Stimulated activated CD8-positive, alpha-beta memory T cell treated with anti-CD3 and anti-CD28 coated beads, Interleukin-4, amount 100 ng/mL, for 24 hours (primary cell): ENCODE results near the gene ZNF578.
"Not testable (repeated sequence)": the region's sequence is repeated elsewhere in the genome, so short reads cannot be mapped to it uniquely, and the experiment has no call there.

ENCODE experiments used
- DNase-seq: peaks from one replicate; pipeline ENCODE4 v3.0.0-alpha.2; 2020; ENCODE audit warnings: low read depth

ZNF578 gene

DNA sequence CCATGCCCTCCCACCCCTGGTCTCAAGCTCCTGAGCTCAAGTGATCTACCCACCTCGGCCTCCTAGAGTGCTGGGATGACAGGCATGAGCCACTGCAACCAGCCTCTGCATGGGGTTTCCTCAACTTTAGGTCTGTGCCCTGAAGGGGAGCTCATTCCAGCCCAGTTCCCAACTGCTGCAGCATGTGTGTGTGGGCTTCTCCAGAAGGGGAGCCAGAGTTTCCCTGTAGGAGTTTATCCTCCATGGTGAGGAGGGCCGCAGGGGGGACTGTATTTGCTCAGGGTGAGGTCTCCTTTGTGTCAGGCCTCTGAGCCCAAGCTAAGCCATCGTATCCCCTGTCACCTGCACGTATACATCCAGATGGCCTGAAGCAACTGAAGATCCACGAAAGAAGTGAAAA lies 62.8 kb downstream of the ZNF578 start:
- DNase-seq, result no peak

DNA sequence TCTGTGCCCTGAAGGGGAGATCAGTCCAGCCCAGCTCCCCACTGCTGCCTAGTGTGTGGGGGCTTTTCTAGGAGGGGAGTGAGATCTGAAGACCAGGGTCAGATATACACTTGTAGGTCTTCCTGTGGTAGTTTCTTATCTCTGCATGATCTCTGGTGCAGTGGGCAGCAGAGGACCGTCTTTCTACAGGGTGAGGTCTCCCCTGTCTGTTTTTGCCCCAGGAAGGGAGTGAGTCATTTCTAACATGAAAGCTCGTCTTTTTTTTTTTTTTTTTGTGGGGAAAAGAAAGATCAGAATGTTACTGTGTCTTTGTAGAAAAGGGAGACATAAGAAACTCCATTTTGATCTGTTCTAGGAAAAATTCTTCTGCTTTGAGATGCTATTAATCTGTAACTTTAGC lies 65.3 kb downstream of the ZNF578 start:
- no peak for DNase-seq

DNA sequence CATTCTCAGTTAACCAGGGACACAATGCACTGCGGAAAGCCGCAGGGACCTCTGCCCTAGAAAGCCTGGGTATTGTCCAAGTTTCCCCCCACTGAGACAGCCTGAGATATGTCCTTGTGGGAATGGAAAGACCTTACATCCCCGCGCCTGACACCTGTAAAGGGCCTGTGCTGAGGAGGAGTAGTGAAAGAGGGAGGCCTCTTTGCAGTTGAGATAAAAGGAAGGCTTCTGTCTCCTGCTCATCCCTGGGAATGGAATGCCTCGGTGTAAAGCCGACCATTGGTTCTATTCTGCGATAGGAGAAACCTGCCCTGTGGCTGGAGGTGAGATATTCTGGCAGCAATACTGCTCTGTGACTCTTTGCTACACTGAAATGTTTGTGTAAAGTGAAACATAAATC lies 65.8 kb downstream of the ZNF578 start:
- DNase-seq, result not testable (repeated sequence)

DNA sequence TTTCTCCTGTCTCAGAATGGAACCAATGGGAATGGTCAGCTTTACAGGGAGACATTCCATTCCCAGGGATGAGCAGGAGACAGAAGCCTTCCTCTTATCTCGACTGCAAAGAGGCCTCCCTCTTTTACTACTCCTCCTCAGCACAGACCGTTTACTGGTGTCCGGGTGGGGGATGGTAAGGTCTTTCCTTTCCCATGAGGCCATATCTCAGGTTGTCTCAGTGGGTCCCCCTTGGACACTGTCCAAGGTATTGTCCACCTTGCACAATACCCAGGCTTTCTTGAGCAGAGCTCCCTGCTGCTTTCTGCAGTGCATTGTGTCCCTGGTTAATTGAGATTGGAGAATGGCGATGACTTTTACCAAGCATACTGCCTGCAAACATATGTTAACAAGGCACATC lies 66.7 kb downstream of the ZNF578 start:
- DNase-seq, result no peak

DNA sequence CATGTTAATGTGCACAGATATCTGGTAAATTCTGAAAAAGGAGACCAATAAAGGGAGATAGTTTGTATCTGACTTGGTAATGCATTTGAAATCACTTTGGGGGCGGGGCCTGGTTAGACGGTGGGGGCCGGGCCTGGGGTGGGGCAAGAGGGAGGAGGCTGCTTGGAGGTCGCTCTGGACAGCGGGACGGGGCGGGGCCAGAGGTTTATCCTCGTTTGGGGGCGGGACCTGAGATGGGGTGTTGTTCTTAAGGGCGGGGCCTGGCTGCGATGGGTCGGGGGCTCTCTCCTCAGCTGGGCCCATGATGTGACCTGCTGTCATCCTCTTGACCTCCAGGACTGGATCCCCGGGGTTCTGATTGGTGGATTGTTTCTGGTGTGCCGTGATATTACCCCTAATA lies 69.2 kb downstream of the ZNF578 start:
- no peak for DNase-seq

DNA sequence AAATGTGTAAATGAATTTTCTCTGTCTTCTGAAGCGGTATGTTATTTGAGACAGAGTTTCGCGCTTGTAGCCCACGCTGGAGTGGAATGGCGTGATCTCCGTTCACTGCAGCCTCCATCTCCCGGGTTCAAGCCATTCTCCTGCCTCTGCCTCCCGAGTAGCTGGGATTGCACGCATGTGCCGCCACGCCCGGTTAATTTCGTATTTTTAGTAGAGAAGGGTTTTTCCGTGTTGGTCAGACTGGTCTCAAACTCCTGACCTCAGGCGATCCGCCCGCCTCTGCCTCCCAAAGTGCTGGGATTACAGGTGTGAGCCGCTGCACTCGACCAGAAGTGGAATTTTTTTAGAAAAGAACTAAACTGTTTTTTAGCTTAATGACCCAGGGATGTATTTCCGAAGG lies 70.7 kb downstream of the ZNF578 start:
- DNase-seq, result no peak

DNA sequence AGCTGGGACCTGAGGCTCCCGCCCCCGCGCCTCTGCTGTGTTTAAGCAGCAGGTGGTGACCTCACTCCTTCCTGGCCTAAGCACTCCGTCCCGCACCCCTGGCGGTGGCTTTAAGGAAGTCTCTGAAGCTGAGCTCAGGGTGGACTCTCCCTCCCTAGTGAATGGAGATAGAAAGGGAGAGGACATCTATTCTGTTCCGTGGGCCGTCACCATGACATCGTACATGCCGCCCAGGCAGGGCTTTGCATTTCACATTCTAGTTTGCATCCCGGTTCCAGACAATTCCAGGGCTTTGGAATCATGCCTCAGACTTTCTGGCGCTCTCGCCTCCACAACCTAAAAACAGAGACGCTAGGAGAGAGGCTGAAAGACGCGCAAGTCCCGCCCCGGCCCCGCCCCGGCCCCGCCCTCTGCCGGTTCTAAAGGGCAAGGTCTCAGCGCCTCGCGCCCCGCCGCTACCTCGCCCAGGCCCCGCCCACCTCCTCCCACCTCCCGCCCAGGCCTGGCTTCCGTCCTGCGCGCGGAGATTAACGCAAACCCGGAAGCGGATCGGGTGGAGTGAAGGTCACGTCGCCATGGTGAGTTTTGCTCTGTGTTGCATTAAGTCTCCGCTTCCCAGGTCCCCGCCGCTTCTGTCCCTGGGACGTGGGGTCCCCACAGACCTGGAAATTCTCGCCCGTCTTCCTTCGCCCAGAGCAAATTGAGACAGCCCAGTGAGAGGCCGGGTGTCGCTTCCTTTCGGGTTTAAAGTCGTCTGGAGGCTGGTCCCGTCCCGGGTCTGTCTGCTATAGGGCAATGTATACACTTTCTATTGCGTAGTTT lies 74.0 kb downstream of the ZNF578 start, which contains the start of gene ZNF808:
Gene ZNF808 (plus strand): TSS at position 535 of the 822 bp plus-strand sequence. CDS start 15,617 bp downstream, outside the sequence.
- DNase-seq, result peak; percentile 99

DNA sequence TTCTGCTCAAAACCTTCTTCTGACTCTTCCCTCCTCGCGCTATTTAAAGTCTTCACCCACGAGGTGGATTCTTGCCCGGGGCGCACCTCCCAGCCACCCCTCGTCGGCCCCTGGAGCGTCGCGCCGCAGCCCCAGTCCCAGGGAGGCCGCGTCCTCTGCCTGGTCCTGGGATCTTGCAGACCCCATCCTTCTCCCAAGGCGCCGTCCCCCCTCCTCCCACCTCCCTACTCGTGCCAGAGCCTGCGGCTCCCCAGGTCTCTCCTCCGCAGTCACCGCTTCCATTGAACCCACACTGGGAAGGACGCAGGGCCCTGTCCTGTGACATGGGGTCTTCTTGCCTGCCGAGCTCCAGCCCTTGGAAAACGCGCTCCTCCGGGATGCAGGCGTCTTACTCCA lies 74.6 kb downstream of the ZNF578 start:
- DNase-seq, result no peak

DNA sequence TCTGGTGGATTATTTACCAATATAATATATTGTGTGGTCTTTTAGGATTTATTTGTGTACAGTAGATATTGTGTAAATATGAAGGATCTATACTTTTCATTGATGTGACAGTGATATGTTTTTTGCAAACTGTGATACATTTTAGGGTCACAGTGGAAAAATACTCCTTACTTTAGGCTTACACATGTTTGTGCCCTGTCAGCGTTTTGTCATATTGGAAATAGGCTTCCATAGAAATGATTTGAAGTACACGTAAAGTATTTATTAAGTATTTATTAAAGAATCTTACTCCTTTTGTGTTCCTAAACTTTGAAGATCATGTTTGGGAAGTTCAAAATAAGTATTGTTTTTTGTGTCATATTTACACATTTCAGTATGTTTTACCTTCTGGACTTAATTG lies 79.1 kb downstream of the ZNF578 start:
- no peak for DNase-seq

DNA sequence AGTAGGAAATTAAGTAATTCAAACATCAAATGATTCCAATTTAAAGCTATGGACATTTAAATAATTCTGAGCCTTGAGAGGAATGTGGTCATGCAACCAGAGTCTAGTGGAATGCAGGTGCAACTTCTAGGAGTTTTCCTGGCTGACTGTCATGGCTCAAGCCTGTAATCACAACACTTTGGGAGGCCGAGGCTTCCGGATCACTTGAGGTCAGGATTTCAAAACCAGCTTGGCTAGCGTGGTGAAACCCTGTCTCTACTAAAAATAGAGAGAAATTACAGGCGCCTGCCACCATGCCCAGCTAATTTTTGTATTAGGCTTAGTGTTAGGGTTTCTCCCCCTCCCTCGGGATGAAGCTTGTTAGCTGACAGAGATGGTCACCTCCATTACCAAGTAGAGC lies 80.5 kb downstream of the ZNF578 start:
- DNase-seq, result no peak

DNA sequence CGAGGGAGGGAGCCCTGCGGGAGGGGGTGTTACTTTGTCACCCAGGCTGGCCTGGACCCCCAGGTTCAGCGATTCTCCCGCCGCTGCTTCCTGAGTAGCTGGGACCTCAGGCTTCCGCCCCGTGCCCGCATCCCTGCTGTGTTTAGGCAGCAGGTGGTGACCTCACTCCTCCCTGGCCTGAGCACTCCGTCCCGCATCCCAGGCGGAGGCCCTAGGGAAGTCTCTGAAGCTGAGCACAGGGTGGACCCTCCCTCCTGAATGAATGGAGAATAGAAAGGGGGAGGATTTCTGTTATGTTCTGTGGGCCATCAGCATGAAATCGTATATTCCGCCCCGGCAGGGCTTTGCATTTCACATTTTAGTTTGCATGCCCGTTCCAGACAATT lies 82.0 kb downstream of the ZNF578 start:
- DNase-seq, result not testable (repeated sequence)

DNA sequence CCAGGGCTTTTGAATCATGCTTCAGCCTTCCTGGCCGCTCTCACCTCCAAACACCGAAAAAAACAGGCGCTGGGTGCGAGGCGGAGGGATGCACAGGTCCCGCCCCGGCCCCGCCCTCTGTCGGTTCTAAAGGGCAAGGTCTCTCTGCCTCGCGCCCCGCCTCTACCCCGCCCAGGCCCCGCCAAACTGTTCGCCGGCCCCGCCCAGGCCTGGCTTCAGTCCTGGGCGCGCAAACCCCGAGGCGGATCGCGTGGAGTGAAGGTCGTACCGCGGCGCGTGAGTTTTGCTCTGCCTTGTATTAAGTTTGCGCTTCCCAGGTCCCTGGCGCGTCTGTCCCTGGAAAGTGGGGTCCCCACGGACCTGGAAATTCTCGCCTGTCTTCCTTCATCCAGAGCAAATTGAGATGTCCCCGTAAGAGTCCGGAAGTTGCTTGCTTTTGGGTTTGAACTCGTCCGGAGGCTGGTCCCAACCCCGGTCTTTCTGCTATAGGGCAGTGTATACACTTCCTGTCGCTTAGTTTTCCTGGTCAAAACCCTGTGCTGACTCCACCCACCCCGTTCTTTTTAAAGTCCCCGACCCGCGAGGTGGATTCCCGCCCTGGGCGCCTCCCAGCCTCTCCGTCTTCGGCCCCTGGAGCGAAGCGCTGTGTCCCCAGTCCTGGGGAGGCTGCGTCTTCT lies 82.6 kb downstream of the ZNF578 start:
- DNase-seq, result peak; percentile 93

DNA sequence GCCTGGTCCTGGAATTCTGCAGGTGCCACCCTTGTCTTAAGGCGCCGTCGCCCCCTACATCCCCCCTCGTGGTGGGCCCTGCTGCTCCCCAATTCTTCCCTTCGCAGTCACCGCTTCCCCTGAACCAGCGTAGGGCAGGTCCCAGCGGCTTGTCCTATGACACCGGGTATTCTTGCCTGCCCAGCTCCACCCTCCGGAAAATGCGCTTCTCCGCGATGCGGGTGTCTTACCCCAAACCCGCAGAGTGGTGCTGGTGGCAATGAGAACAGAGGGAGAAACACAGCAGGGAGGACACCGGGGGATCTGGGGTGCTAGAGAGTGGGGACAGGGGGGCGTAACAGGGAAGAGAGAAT lies 83.1 kb downstream of the ZNF578 start:
- no peak for DNase-seq

DNA sequence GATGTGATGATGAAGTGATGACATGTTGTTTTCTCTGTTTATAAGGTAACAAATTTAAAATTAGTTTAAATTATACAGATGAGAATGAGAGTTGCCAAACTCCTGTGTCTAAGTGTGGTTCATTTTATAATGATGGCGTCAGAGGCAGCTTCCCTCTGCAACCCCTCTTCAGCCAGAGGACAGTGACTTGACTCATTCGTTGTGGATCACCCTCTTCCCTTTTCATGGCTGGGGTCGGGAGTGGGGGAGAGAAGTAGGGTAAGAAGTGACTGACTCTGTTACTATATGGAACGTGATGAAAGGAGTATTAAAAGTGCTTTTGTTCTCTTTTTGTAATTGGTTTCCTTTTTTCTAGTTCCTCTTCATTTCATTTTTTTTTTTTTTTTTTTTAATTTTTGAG lies 85.5 kb downstream of the ZNF578 start:
- DNase-seq, result not testable (repeated sequence)

DNA sequence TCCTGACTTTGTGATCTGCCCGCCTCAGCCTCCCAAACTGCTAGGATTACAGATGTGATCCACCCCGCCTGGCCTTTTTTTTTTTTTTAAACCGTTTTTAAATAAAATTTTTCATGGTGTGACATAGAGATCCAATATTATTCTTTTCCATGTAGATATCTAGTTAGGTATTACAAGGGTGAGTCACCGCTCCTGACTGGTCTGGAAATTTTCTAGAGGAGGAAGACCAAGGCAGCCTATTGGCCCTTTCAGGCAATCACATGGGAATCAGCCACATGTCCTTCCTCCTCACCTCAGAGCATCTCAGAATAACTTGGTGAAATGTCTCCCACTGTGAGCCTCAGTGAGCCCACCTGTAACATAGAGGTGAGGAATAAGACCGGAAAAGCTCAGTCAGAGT lies 87.8 kb downstream of the ZNF578 start:
- DNase-seq, result not testable (repeated sequence)

DNA sequence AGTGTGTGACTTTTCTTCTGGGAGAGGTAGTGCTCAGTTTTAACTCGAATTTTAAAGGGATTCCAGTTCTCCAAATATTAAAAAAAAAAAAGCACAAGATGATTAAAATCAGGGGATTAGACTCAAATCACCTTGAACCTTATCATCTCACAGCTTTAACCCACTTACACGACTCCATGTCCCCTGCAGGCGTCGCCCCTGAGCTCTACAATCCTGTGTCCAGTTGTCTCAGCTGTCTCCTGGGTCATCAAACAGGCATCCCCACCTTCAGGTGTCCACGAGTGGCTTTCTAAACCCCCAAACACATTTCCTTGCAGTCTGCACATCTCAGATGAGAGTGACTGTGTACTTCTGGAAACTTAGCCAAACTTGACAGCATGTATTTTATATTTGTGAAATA lies 88.3 kb downstream of the ZNF578 start:
- no peak for DNase-seq

DNA sequence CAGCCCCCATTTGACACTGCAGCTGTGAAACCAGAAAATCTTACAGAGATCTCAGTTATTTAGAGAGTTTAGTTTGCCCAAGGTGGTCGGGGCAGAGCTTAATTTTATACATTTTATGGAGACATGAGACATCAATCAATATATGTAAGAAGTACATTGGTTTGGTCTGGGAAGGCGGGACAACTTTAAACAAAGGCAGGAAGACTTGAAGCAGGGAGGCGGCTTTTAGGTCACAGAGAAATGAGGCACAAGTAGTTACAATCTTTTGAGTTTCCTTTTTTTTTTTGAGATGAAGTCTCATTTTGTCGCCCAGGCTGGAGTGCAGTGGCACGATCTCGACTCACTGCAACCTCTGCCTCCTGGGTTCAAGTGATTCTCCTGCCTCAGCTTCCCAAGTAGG lies 89.2 kb downstream of the ZNF578 start:
- not testable (repeated sequence) for DNase-seq

DNA sequence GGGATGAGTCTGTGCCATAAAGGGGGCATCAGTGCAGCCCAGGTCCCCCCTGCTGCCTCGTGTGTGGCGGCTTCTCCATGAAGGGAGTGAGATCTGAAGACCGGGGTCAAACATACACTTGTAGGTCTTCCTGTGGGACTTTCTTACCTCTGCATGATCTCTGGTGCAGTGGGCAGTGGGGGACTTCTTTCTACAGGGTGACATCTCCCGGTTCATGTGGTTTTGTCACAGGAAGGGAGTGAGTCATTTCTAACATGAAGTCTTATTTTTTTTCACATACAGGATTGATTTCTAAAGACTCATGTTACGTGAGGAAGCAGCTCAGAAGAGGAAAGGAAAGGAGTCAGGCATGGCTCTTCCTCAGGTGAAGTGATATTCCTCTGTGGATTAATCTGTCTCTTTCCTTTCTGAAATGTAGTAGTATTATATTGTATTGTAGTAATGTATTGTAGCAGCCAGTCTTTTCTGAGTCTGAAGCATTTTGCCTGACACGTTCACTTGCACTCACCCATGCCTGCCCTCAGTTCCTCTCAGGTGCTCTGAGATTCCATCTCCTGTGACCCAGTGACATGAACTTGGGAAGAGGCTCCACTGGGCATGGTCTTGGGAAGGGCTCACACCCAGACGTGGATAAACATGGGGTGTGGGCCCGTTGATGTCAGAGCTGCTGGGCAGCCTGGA lies 89.8 kb downstream of the ZNF578 start:
- no peak for DNase-seq

DNA sequence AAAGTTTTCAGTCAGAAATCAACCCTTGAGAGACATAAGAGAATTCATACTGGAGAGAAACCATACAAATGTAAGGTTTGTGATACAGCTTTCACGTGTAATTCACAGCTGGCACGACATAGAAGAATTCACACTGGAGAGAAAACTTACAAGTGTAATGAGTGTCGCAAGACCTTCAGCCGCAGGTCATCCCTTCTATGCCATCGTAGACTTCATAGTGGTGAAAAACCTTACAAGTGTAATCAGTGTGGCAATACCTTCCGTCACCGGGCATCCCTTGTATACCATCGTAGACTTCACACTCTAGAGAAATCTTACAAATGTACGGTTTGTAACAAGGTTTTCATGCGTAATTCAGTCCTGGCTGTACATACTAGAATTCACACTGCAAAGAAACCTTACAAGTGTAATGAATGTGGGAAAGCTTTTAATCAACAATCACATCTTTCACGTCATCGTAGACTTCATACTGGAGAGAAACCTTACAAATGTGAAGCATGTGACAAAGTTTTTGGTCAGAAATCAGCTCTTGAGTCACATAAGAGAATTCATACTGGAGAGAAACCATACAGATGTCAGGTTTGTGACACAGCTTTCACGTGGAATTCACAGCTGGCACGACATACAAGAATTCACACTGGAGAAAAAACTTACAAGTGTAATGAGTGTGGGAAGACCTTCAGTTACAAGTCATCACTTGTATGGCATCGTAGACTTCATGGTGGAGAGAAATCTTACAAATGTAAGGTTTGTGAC lies 101.0 kb downstream of the ZNF578 start:
- no peak for DNase-seq

DNA sequence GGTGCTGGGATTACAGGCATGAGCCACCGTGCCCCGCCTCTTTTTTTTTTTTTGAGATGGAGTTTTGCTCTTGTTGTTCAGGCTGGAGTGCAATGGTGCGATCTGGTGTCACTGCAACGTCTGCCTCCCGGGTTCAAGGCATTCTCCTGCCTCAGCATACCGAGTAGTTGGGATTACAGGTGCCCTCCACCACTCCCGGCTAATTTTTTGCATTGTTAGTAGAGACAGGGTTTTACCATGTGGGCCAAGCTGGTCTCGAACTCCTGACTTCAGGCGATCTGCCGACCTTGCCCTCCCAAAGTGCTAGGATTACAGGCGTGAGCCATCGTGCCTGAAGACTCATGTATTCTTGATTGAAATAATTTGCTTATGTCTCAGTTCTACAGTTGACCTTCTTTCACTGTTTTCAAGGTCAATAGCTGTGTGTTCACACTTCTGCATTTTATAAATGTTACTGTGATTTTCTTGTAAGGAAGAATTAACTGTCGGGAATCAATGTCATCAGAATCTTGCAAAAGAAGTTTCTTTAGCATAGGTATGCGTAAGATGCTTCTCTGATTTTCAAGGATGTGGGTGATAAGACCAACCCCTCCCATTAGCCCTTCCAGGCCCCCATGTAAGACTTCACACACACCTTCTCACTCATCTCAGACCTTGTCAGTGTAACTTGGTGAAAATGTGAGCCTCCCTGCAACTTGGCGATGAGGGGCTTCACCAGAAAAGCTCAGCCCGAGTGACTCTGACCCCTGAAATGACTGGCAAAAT lies 104.1 kb downstream of the ZNF578 start:
- DNase-seq, result no peak

DNA sequence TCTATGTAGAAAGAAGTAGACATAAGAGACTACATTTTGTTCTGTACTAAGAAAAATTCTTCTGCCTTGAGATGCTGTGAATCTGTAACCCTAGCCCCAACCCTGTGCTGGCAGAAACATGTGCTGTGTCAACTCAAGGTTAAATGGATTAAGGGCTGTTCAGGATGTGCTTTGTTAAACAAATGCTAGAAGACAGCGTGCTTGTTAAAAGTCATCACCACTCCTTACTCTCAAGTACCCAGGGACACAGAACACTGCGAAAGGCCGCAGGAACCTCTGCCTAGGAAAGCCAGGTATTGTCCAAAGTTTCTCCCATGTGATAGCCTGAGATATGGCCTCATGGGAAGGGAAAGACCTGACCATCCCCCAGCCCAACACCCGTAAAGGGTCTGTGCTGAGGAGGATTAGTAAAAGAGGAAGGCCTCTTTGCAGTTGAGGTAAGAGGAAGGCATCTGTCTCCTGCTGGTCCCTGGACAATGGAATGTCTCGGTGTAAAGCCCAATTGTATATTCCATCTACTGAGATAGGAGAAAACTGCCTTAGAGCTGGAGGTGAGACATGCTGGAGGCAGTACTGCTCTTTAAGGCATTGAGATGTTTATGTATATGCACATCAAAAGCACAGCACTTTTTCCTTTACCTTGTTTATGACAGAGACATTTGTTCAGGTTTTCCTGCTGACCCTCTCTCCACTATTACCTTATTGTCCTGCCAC lies 105.5 kb downstream of the ZNF578 start:
- DNase-seq, result not testable (repeated sequence)
